GM23248 (cell line): ENCODE data around the gene PELI2.

ENCODE experiments used
- EZH2 ChIP-seq: fragments of 200-600 bp; sonication (generic); IDR thresholded peaks from 2 replicates; pipeline ENCODE4 v1.6.1; 2018; ENCODE audit warnings: antibody characterized with exemption, mild to moderate bottlenecking; ENCODE audit not compliant: insufficient read depth, poor library complexity, severe bottlenecking
- EZH2phosphoT487 ChIP-seq: fragments of 200-600 bp; sonication (generic); IDR thresholded peaks from 2 replicates; pipeline ENCODE4 v1.6.1; 2018; ENCODE audit warnings: antibody characterized with exemption, moderate library complexity, mild to moderate bottlenecking, low read depth; ENCODE audit not compliant: insufficient read depth

- TF ChIP-seq EZH2 (no peak), EZH2phosphoT487 (no peak)
Observed at GRCh38 chr14:56211844-56212243, 93.6 kb downstream of the PELI2 start.
